PC-3 (cell line): ENCODE data around the gene EGLN2.

ENCODE experiments used
- EZH2 ChIP-seq: fragments of 300-600 bp; sonication (generic); IDR thresholded peaks from one replicate; pipeline ENCODE4 v1.6.1; 2017; ENCODE audit warnings: antibody characterized with exemption, mild to moderate bottlenecking, low read length; ENCODE audit not compliant: unreplicated experiment
- EZH2phosphoT487 ChIP-seq: fragments of 300-600 bp; sonication (generic); IDR thresholded peaks from 2 replicates; pipeline ENCODE4 v1.6.1; 2018; ENCODE audit warnings: mild to moderate bottlenecking, antibody characterized with exemption, low read length, borderline replicate concordance
- TF ChIP-seq, protein P1 (sequence below): fragments of 300-600 bp; sonication (generic); conservative IDR thresholded peaks from 2 replicates; pipeline ENCODE4 v1.5.1; 2017; ENCODE audit warnings: antibody characterized with exemption, low read depth, mild to moderate bottlenecking, low read length

- TF ChIP-seq, protein P1, sequence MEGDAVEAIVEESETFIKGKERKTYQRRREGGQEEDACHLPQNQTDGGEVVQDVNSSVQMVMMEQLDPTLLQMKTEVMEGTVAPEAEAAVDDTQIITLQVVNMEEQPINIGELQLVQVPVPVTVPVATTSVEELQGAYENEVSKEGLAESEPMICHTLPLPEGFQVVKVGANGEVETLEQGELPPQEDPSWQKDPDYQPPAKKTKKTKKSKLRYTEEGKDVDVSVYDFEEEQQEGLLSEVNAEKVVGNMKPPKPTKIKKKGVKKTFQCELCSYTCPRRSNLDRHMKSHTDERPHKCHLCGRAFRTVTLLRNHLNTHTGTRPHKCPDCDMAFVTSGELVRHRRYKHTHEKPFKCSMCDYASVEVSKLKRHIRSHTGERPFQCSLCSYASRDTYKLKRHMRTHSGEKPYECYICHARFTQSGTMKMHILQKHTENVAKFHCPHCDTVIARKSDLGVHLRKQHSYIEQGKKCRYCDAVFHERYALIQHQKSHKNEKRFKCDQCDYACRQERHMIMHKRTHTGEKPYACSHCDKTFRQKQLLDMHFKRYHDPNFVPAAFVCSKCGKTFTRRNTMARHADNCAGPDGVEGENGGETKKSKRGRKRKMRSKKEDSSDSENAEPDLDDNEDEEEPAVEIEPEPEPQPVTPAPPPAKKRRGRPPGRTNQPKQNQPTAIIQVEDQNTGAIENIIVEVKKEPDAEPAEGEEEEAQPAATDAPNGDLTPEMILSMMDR: no peak
- TF ChIP-seq EZH2: no peak
- no peak for TF ChIP-seq EZH2phosphoT487
Measured at GRCh38 chr19:40831502-40832430, 32.8 kb downstream of the EGLN2 start.
